Type B pancreatic cell (in vitro differentiated cells): ENCODE results near the gene ARMH3. TPM values are rescaled to one million over a fixed set of nuclear protein-coding genes. Genes with fewer than 3 reads are reported as not detected.

Experiments
- DNase-seq: peaks from one replicate; pipeline ENCODE4 v3.0.0; 2021; ENCODE audit warnings: mixed read lengths; ENCODE audit not compliant: unreplicated experiment; ENCODE audit errors: extremely low spot score
- H3K27ac Mint-ChIP-seq: 2 replicates; pipeline ENCODE4 v1.8.0; 2021; ENCODE audit warnings: mild to moderate bottlenecking, mixed read lengths
- H3K27me3 Mint-ChIP-seq: 2 replicates; pipeline ENCODE4 v1.8.0; 2021; ENCODE audit warnings: mixed read lengths
- H3K36me3 Mint-ChIP-seq: 2 replicates; pipeline ENCODE4 v1.8.0; 2021; ENCODE audit warnings: mixed read lengths
- H3K4me1 Mint-ChIP-seq: one replicate; pipeline ENCODE4 v1.8.0; 2021; ENCODE audit warnings: mixed read lengths; ENCODE audit not compliant: unreplicated experiment
- H3K4me3 Mint-ChIP-seq: 2 replicates; pipeline ENCODE4 v1.8.0; 2021; ENCODE audit warnings: mild to moderate bottlenecking, mixed read lengths
- H3K9me3 Mint-ChIP-seq: 2 replicates; pipeline ENCODE4 v1.8.0; 2021; ENCODE audit warnings: mixed read lengths
- CTCF ChIP-seq: fragments of 200-600 bp; sonication (generic); conservative IDR thresholded peaks from 2 replicates; pipeline ENCODE4 v1.5.0; 2021; ENCODE audit warnings: antibody characterized with exemption, mild to moderate bottlenecking
- total RNA-seq: library from RNA; stranded (reverse); gene quantifications from 2 replicates; pipeline ENCODE4 v1.2.1, GENCODE V29; 2021; ENCODE audit warnings: low replicate concordance

ARMH3 gene
- total RNA-seq, 1 donor from 2014 or later: 22.2 TPM

GRCh38 chr10:101874252-101874651 is 181.7 kb downstream of the ARMH3 start:
- no peaks in the 10 kb centered on the region for H3K27me3 Mint-ChIP-seq
- no peak overlapping the region for H3K27ac Mint-ChIP-seq
- no peaks in the 10 kb centered on the region for H3K4me1 Mint-ChIP-seq
- no peak for TF ChIP-seq CTCF
- no peak for DNase-seq
- H3K4me3 Mint-ChIP-seq: no peak overlapping the region
- H3K36me3 Mint-ChIP-seq: no peaks in the 10 kb centered on the region
- no peaks in the 10 kb centered on the region for H3K9me3 Mint-ChIP-seq

GRCh38 chr10:101867931-101868330 is 188.0 kb downstream of the ARMH3 start:
- TF ChIP-seq CTCF: no peak
- H3K27me3 Mint-ChIP-seq: no peaks in the 10 kb centered on the region
- no peaks in the 10 kb centered on the region for H3K4me1 Mint-ChIP-seq

GRCh38 chr10:101859530-101859929 is 196.4 kb downstream of the ARMH3 start:
- no peak for TF ChIP-seq CTCF
- no peaks in the 10 kb centered on the region for H3K27me3 Mint-ChIP-seq
- DNase-seq: no peak
- H3K4me1 Mint-ChIP-seq: no peaks in the 10 kb centered on the region
- no peak overlapping the region for H3K27ac Mint-ChIP-seq
- no peaks in the 10 kb centered on the region for H3K9me3 Mint-ChIP-seq
- peaks cover 23% of the 10 kb centered on the region for H3K36me3 Mint-ChIP-seq
- H3K4me3 Mint-ChIP-seq: no peak overlapping the region

More at GRCh38 chr10:101867931-101868330, 188.0 kb downstream of the ARMH3 start:
- H3K36me3 Mint-ChIP-seq: peaks cover 3% of the 10 kb centered on the region
- no peak for DNase-seq
- H3K27ac Mint-ChIP-seq: no peak overlapping the region
- no peak overlapping the region for H3K4me3 Mint-ChIP-seq
- peaks cover 6% of the 10 kb centered on the region for H3K9me3 Mint-ChIP-seq

GRCh38 chr10:101858723-101859500 is 197.1 kb downstream of the ARMH3 start:
- H3K4me3 Mint-ChIP-seq: no peak overlapping the region
- no peak overlapping the region for H3K27ac Mint-ChIP-seq
- H3K9me3 Mint-ChIP-seq: no peaks in the 10 kb centered on the region
- no peaks in the 10 kb centered on the region for H3K27me3 Mint-ChIP-seq
- DNase-seq: no peak
- TF ChIP-seq CTCF: no peak
- no peaks in the 10 kb centered on the region for H3K4me1 Mint-ChIP-seq
- H3K36me3 Mint-ChIP-seq: peaks cover 20% of the 10 kb centered on the region

- H3K27ac Mint-ChIP-seq: no peak overlapping the region
These were observed 198.0 kb downstream of the ARMH3 start for GRCh38 chr10:101857802-101858476.

More at GRCh38 chr10:101857802-101858476, 198.0 kb downstream of the ARMH3 start:
- Mint-ChIP-seq H3K4me1 (no peaks in the 10 kb centered on the region), H3K9me3 (no peaks in the 10 kb centered on the region), H3K4me3 (no peak overlapping the region), H3K27me3 (no peaks in the 10 kb centered on the region), H3K36me3 (peaks cover 20% of the 10 kb centered on the region)
- no peak for TF ChIP-seq CTCF
- no peak for DNase-seq
